IMR-90 (cell line): ENCODE data around the gene IDS. TPM values are rescaled to one million over a fixed set of nuclear protein-coding genes. Genes with fewer than 3 reads are reported as not detected.
"Not testable (repeated sequence)": the region's sequence is repeated elsewhere in the genome, so short reads cannot be mapped to it uniquely, and the experiment has no call there.

Experiments
- ATAC-seq: fragments of 200-7000 bp; cut with Tn5 transposase; 2 replicates; pipeline ENCODE4 v1.9.1; 2020; ENCODE audit warnings: low read depth, mild to moderate bottlenecking, moderate library complexity
- BruUV-seq: library from RNA; stranded (reverse); fragments of 400-500 nt; replicated peaks from 2 replicates; lab custom pipeline; 2021; lab: Mats Ljungman, UMichigan
- CTCF ChIA-PET: fragments of 300-600 bp; formaldehyde crosslinking; extraction: SDS; loops from one replicate; lab custom pipeline; 2021; ENCODE audit warnings: antibody characterized with exemption; lab: Yijun Ruan, JAX
- POLR2A ChIA-PET: fragments of 300-600 bp; sonication (Branson Sonifier 250); formaldehyde crosslinking; loops from one replicate; lab custom pipeline; 2022; ENCODE audit warnings: antibody characterized with exemption; ENCODE audit not compliant: unreplicated experiment; lab: Charles Lee
- DNase-seq: peaks from one replicate; pipeline ENCODE4 v3.0.0; 2013
- H2AFZ ChIP-seq: replicated peaks from 2 replicates; pipeline ENCODE3; 2013; ENCODE audit warnings: low read length, mild to moderate bottlenecking; ENCODE audit not compliant: poor library complexity
- H2AK5ac ChIP-seq: 2 replicates; pipeline ENCODE4 v1.6.1; 2013; ENCODE audit warnings: low read depth, low read length, inconsistent platforms
- H2AK9ac ChIP-seq: replicated peaks from 2 replicates; pipeline ENCODE3; 2013; ENCODE audit warnings: mild to moderate bottlenecking, low read depth, low read length, moderate library complexity; ENCODE audit not compliant: poor library complexity
- H2BK120ac ChIP-seq: 2 replicates; pipeline ENCODE4 v1.6.1; 2013; ENCODE audit warnings: low read depth, low read length, inconsistent platforms
- H2BK15ac ChIP-seq: 3 replicates; pipeline ENCODE4 v1.6.1; 2013; ENCODE audit warnings: low read depth, low read length, inconsistent platforms
- H2BK20ac ChIP-seq: 2 replicates; pipeline ENCODE4 v1.6.1; 2013; ENCODE audit warnings: low read depth, mild to moderate bottlenecking, inconsistent platforms, low read length, moderate library complexity
- H2BK5ac ChIP-seq: 2 replicates; pipeline ENCODE4 v1.6.1; 2013; ENCODE audit warnings: mild to moderate bottlenecking, low read depth, low read length, inconsistent platforms; ENCODE audit not compliant: poor library complexity, severe bottlenecking
- H3K14ac ChIP-seq: replicated peaks from 2 replicates; pipeline ENCODE4 v1.6.1; 2013; ENCODE audit warnings: low read depth, low read length, inconsistent platforms
- H3K18ac ChIP-seq: 2 replicates; pipeline ENCODE4 v1.6.1; 2013; ENCODE audit warnings: low read depth, low read length, control low read depth
- H3K23ac ChIP-seq: 2 replicates; pipeline ENCODE4 v1.6.1; 2013; ENCODE audit warnings: low read depth, low read length, inconsistent platforms
- H3K27ac ChIP-seq: 2 replicates; pipeline ENCODE4 v1.5.1; 2013; ENCODE audit warnings: mild to moderate bottlenecking, control low read depth, low read length; ENCODE audit not compliant: insufficient read depth
- H3K27me3 ChIP-seq: 2 replicates; pipeline ENCODE4 v1.6.1; 2013; ENCODE audit warnings: low read length; ENCODE audit not compliant: control insufficient read depth, insufficient read depth
- H3K36me3 ChIP-seq: 2 replicates; pipeline ENCODE4 v1.6.1; 2013; ENCODE audit warnings: low read length, mixed read lengths; ENCODE audit not compliant: control insufficient read depth, insufficient read depth
- H3K4ac ChIP-seq: 2 replicates; pipeline ENCODE4 v1.6.1; 2013; ENCODE audit warnings: low read depth, low read length, inconsistent platforms
- H3K4me1 ChIP-seq: 2 replicates; pipeline ENCODE4 v1.6.1; 2013; ENCODE audit warnings: low read length, mixed read lengths; ENCODE audit not compliant: control insufficient read depth, insufficient read depth
- H3K4me2 ChIP-seq: 2 replicates; pipeline ENCODE4 v1.6.1; 2013; ENCODE audit warnings: low read depth, mild to moderate bottlenecking, control low read depth, low read length, moderate library complexity
- H3K4me3 ChIP-seq: 2 replicates; pipeline ENCODE4 v1.5.1; 2013; ENCODE audit warnings: low read depth, mild to moderate bottlenecking, control low read depth, low read length, moderate library complexity; ENCODE audit not compliant: insufficient read depth
- H3K56ac ChIP-seq: 2 replicates; pipeline ENCODE4 v1.6.1; 2013; ENCODE audit warnings: low read length, inconsistent platforms; ENCODE audit not compliant: insufficient read depth; ENCODE audit errors: extremely low read depth
- H3K79me1 ChIP-seq, 2 experiments: 2 replicates each; pipeline ENCODE4 v1.6.1; 2013; ENCODE audit warnings: low read length in 2 of 2, inconsistent platforms in 1 of 2, low read depth in 1 of 2
- H3K9ac ChIP-seq: 2 replicates; pipeline ENCODE4 v1.6.1; 2013; ENCODE audit warnings: low read depth, low read length, control low read depth
- H3K9me1 ChIP-seq: 2 replicates; pipeline ENCODE4 v1.6.1; 2013; ENCODE audit warnings: low read length, inconsistent platforms; ENCODE audit not compliant: insufficient read depth
- H3K9me3 ChIP-seq: 2 replicates; pipeline ENCODE4 v1.6.1; 2013; ENCODE audit warnings: low read length; ENCODE audit not compliant: control insufficient read depth, insufficient read depth
- H4K20me1 ChIP-seq: 2 replicates; pipeline ENCODE4 v1.6.1; 2013; ENCODE audit warnings: low read length, inconsistent platforms; ENCODE audit not compliant: insufficient read depth
- H4K5ac ChIP-seq: 2 replicates; pipeline ENCODE4 v1.6.1; 2013; ENCODE audit warnings: mild to moderate bottlenecking, low read depth, low read length, control low read depth
- H4K8ac ChIP-seq, 2 experiments: 2 replicates each; pipeline ENCODE4 v1.6.1; 2013; ENCODE audit warnings: low read depth in 2 of 2, low read length in 2 of 2, control low read depth in 1 of 2, inconsistent platforms in 1 of 2
- H4K91ac ChIP-seq: 2 replicates; pipeline ENCODE4 v1.6.1; 2013; ENCODE audit warnings: low read depth, low read length, inconsistent platforms; ENCODE audit not compliant: insufficient read depth
- FOS ChIP-seq: fragments of 150-350 bp; IDR thresholded peaks from 2 replicates; pipeline ENCODE4 v1.6.1; 2016; ENCODE audit warnings: low read depth, low read length
- MAZ ChIP-seq: IDR thresholded peaks from 2 replicates; pipeline ENCODE4 v1.6.1; 2012; ENCODE audit warnings: low read depth, mild to moderate bottlenecking, low read length, improper control_type of control experiment, moderate library complexity, borderline replicate concordance
- MXI1 ChIP-seq: IDR thresholded peaks from 2 replicates; pipeline ENCODE4 v1.6.1; 2012; ENCODE audit warnings: low read depth, mild to moderate bottlenecking, low read length, moderate library complexity, borderline replicate concordance
- NFE2L2 ChIP-seq: fragments of 150-350 bp; IDR thresholded peaks from 2 replicates; pipeline ENCODE4 v1.6.1; 2016; ENCODE audit warnings: low read depth, mild to moderate bottlenecking, low read length
- RAD21 ChIP-seq: IDR thresholded peaks from 2 replicates; pipeline ENCODE4 v1.6.1; 2012; ENCODE audit warnings: low read length, improper control_type of control experiment
- RCOR1 ChIP-seq: IDR thresholded peaks from 2 replicates; pipeline ENCODE4 v1.6.1; 2012; ENCODE audit warnings: mild to moderate bottlenecking, low read length, improper control_type of control experiment; ENCODE audit not compliant: insufficient replicate concordance
- RFX5 ChIP-seq: IDR thresholded peaks from 2 replicates; pipeline ENCODE4 v1.8.0; 2012; ENCODE audit warnings: low read depth, mild to moderate bottlenecking, low read length, moderate library complexity
- SMC3 ChIP-seq: fragments of 150-350 bp; IDR thresholded peaks from 2 replicates; pipeline ENCODE4 v1.6.1; 2016; ENCODE audit warnings: low read depth, mild to moderate bottlenecking, antibody characterized with exemption, low read length, moderate library complexity
- USF2 ChIP-seq: fragments of 150-350 bp; IDR thresholded peaks from 2 replicates; pipeline ENCODE4 v1.6.1; 2017; ENCODE audit warnings: mild to moderate bottlenecking, antibody characterized with exemption, low read length, low read depth
- WGBS, 2 experiments: methylation state at CpG; one replicate each; pipeline versions ENCODE4 v1.1.5 to v1.1.7; 2013; ENCODE audit warnings: missing lambda C conversion rate in 2 of 2; ENCODE audit not compliant: insufficient read length in 1 of 2; ENCODE audit errors: extremely low coverage in 2 of 2; 5-methylcytosine and 5-hydroxymethylcytosine counted together
- dilution Hi-C: fragments of 300-500 bp; cut with HindIII; formaldehyde crosslinking; loops from one replicate; pipeline ENCODE4 v1.14.3; 2018; ENCODE audit warnings: low sequenced_read_pairs; ENCODE audit not compliant: unreplicated experiment
- in situ Hi-C: fragments of 300-500 bp; cut with MboI; formaldehyde crosslinking; loops from 3 replicates; pipeline ENCODE4 v1.14.3; 2019; ENCODE audit warnings: low sequenced_read_pairs, inconsistent platforms, mixed read lengths
- intact Hi-C: fragments of 100-400 bp; cut with micrococcal nuclease; formaldehyde crosslinking; loops from 2 replicates; pipeline ENCODE4 v1.10.0; 2022
- polyA plus RNA-seq, 3 experiments: library from polyadenylated mRNA; depleted of rRNA; stranded (reverse); fragments of >200 nt; gene quantifications; 2 replicates each; pipeline ENCODE4 v1.2.3, GENCODE V29; 2012; ENCODE audit warnings: low replicate concordance in 1 of 3
- total RNA-seq: library from RNA; depleted of rRNA; stranded (reverse); fragments of >200 nt; gene quantifications from 2 replicates; pipeline ENCODE4 v1.2.3, GENCODE V29; 2012

Gene IDS
- total and polyA plus RNA-seq, 2 of the 4 experiments (the other 2 are of a cell fraction): 26.3 to 56.9 TPM

- dilution Hi-C loops (no loop called here), in situ Hi-C loops (loop anchor here (25.0 kb wide), 1 partner anchor 1216 kb away; no protein-coding TSS in a partner anchor), intact Hi-C loops (no loop called here)
- no peak overlapping the region for H2BK15ac ChIP-seq
- ChIA-PET CTCF (interaction anchor here (1.9 kb wide), 1 partner anchor 9 kb away, joined by 8 read pairs; no protein-coding TSS in a partner anchor), POLR2A (no interaction called here)
- no peaks in the 10 kb centered on the region; the same call in 1 of the 2 replicates for H3K4me1 ChIP-seq
- H3K4me3 ChIP-seq: no peak overlapping the region
- no peaks in the 10 kb centered on the region for H3K9me3 ChIP-seq
- no peak overlapping the region for H2BK120ac ChIP-seq
- H3K36me3 ChIP-seq: no peaks in the 10 kb centered on the region
- H3K27ac ChIP-seq: no peak overlapping the region
- no peak overlapping the region for H2BK20ac ChIP-seq
- H2AFZ ChIP-seq: no peak overlapping the region
- H4K20me1 ChIP-seq: no peaks in the 10 kb centered on the region
- no peak overlapping the region for H4K91ac ChIP-seq
- no peaks in the 10 kb centered on the region for H3K79me1 ChIP-seq
- H3K4me2 ChIP-seq: no peak overlapping the region
- no CpG with 5 or more reads among the region's 9 CpGs for WGBS, 2 experiments
- no peak overlapping the region for H4K5ac ChIP-seq
- no peak for DNase-seq
- H3K18ac ChIP-seq: no peak overlapping the region
- H3K27me3 ChIP-seq: peaks cover 6% of the 10 kb centered on the region
- H2AK9ac ChIP-seq: no peak overlapping the region
- BruUV-seq: no TSS peak
- H3K56ac ChIP-seq: no peak overlapping the region
- TF ChIP-seq RAD21: no peak
- no peak for TF ChIP-seq SMC3
- TF ChIP-seq NFE2L2: no peak
- TF ChIP-seq RCOR1: no peak
- TF ChIP-seq USF2: no peak
- no peak for TF ChIP-seq MAZ
- no peak for TF ChIP-seq FOS
- no peak for TF ChIP-seq RFX5
- no peak for TF ChIP-seq MXI1
- no peak overlapping the region for H3K14ac ChIP-seq
- H3K9me1 ChIP-seq: no peaks in the 10 kb centered on the region
- no peak for ATAC-seq
- no peak overlapping the region for H2BK5ac ChIP-seq
- no peak overlapping the region for H3K4ac ChIP-seq
- no peak overlapping the region for H3K23ac ChIP-seq
- H3K9ac ChIP-seq: no peak overlapping the region
- no peak overlapping the region for H2AK5ac ChIP-seq
- no peak overlapping the region for H4K8ac ChIP-seq
These were observed 16.3 kb upstream of the IDS start for GRCh38 chrX:149521438-149521837.

- H2BK15ac ChIP-seq, ATAC-seq, H3K4me3 ChIP-seq, BruUV-seq, H3K9ac ChIP-seq, H3K9me3 ChIP-seq, H3K56ac ChIP-seq, H3K14ac ChIP-seq, H3K79me1 ChIP-seq, DNase-seq, dilution Hi-C loops, POLR2A ChIA-PET, H2AK9ac ChIP-seq, H3K4ac ChIP-seq, H3K27me3 ChIP-seq, H3K4me2 ChIP-seq, H3K18ac ChIP-seq, H4K5ac ChIP-seq, H3K23ac ChIP-seq, H3K36me3 ChIP-seq, H3K4me1 ChIP-seq, H3K9me1 ChIP-seq, H2BK5ac ChIP-seq, H3K27ac ChIP-seq, H2AFZ ChIP-seq, intact Hi-C loops, H2BK120ac ChIP-seq, H4K20me1 ChIP-seq, H4K91ac ChIP-seq, H2AK5ac ChIP-seq, H2BK20ac ChIP-seq, H4K8ac ChIP-seq: not testable (repeated sequence)
- CTCF ChIA-PET: interaction anchor here (1.9 kb wide), 1 partner anchor 8 kb away, joined by 8 read pairs; no protein-coding TSS in a partner anchor
- WGBS, 2 experiments: 50% methylated on average over 2 of the region's 3 CpGs; no CpG with 5 or more reads in 1 of the 2 experiments
- in situ Hi-C loops: loop anchor here (25.0 kb wide), 1 partner anchor 1217 kb away; no protein-coding TSS in a partner anchor
These were observed 15.7 kb upstream of the IDS start for GRCh38 chrX:149520636-149521277.
